ENCODE measurements around the gene NR1I3. TPM values are rescaled to one million over a fixed set of nuclear protein-coding genes. Genes with fewer than 3 reads are reported as not detected.

Gene NR1I3
- total and polyA plus RNA-seq, 2 of the 13 experiments (the other 11 are each of a cell fraction or from before 2014, with no cell fraction given), result 0.62 to 0.95 TPM

DNA sequence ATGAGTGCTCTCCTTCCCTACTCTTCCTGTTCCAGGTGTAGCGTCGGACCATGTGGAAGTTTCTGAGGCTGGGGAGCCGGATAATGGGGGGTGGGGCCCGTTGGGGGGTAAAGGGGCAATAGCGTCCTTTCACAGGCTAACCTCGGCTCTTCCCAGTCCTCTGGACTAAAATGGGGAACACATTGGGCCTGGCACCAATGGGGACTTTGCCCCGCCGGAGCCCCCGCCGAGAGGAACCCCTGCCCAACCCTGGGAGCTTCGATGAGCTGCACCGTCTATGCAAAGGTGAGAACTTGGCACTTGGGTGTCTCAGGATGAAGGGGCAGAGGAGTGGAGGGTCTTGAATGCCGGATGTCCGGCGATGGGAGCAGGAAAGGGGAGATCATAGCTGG is 11.7 kb downstream of the NR1I3 start (continued):
- TF ChIP-seq AFF4 (CRISPR knock-in tag; IDR thresholded peaks at IDR 0.05) (no peak), ZNF547 (CRISPR knock-in tag; IDR thresholded peaks at IDR 0.05) (no peak), POLR2G (IDR thresholded peaks at IDR 0.05; ENCODE audit: low read depth, low read length) (0 out of 2 replicates have a peak, but pooled peaks have one; percentile 14), ZFP90 (CRISPR knock-in tag; IDR thresholded peaks at IDR 0.05; ENCODE audit: borderline replicate concordance) (0 out of 2 replicates have a peak, but pooled peaks have one; percentile 37), FOXO4 (CRISPR knock-in tag; conservative IDR thresholded peaks at IDR 0.05) (no peak), THYN1 (CRISPR knock-in tag; IDR thresholded peaks at IDR 0.05; ENCODE audit: borderline replicate concordance, low read depth) (no peak)
- TF ChIP-seq, protein P1, sequence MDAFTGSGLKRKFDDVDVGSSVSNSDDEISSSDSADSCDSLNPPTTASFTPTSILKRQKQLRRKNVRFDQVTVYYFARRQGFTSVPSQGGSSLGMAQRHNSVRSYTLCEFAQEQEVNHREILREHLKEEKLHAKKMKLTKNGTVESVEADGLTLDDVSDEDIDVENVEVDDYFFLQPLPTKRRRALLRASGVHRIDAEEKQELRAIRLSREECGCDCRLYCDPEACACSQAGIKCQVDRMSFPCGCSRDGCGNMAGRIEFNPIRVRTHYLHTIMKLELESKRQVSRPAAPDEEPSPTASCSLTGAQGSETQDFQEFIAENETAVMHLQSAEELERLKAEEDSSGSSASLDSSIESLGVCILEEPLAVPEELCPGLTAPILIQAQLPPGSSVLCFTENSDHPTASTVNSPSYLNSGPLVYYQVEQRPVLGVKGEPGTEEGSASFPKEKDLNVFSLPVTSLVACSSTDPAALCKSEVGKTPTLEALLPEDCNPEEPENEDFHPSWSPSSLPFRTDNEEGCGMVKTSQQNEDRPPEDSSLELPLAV (CRISPR knock-in tag; conservative IDR thresholded peaks at IDR 0.05; ENCODE audit: low read depth), result no peak
- TF ChIP-seq, protein P2, sequence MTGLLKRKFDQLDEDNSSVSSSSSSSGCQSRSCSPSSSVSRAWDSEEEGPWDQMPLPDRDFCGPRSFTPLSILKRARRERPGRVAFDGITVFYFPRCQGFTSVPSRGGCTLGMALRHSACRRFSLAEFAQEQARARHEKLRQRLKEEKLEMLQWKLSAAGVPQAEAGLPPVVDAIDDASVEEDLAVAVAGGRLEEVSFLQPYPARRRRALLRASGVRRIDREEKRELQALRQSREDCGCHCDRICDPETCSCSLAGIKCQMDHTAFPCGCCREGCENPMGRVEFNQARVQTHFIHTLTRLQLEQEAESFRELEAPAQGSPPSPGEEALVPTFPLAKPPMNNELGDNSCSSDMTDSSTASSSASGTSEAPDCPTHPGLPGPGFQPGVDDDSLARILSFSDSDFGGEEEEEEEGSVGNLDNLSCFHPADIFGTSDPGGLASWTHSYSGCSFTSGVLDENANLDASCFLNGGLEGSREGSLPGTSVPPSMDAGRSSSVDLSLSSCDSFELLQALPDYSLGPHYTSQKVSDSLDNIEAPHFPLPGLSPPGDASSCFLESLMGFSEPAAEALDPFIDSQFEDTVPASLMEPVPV (CRISPR knock-in tag; IDR thresholded peaks at IDR 0.05), result 0 out of 2 replicates have a peak, but pooled peaks have one; percentile 34
